B cell (primary cell): ENCODE measurements around the gene LRBA. TPM values are rescaled to one million over a fixed set of nuclear protein-coding genes. Genes with fewer than 3 reads are reported as not detected.

Experiments
- ATAC-seq: fragments of 200-7000 bp; cut with Tn5 transposase; one replicate; pipeline ENCODE4 v1.10.0; 2021; ENCODE audit warnings: low read depth, mild to moderate bottlenecking, moderate number of reproducible peaks, moderate library complexity
- CTCF ChIA-PET: fragments of 350-600 bp; sonication (Branson Sonifier 250); formaldehyde crosslinking; loops from one replicate; lab custom pipeline; 2021; ENCODE audit warnings: antibody characterized with exemption, inconsistent platforms; lab: Charles Lee
- POLR2A ChIA-PET: fragments of 350-600 bp; sonication (Branson Sonifier 250); formaldehyde crosslinking; loops from one replicate; lab custom pipeline; 2021; ENCODE audit warnings: antibody characterized with exemption; lab: Charles Lee
- DNase-seq: peaks from one replicate; pipeline ENCODE4 v3.0.0; 2013
- H2AFZ ChIP-seq: 2 replicates; pipeline ENCODE4 v1.6.1; 2012; ENCODE audit warnings: mild to moderate bottlenecking, low read depth, low read length; ENCODE audit not compliant: insufficient read depth, poor library complexity, severe bottlenecking
- H3K27ac ChIP-seq, 2 donors: 1 replicate in 1 of 2; 2 replicates in 1 of 2; pipeline ENCODE4 v1.5.1; 2012 to 2013; ENCODE audit warnings: low read length in 2 of 2, mild to moderate bottlenecking in 2 of 2, moderate library complexity in 1 of 2
- H3K27me3 ChIP-seq, 4 experiments: fragments of 200-600 bp in 1 of 4; sonication (generic) in 1 of 4; replicated peaks in 1 of 4; 1 replicate in 2 of 4; 2 replicates in 2 of 4; pipeline versions ENCODE4 v1.6.1 to v1.7.0; 2013 to 2016; ENCODE audit warnings: low read length in 3 of 4, mild to moderate bottlenecking in 2 of 4, mixed read lengths in 1 of 4, moderate library complexity in 1 of 4; ENCODE audit not compliant: insufficient read depth in 4 of 4, control insufficient read depth in 3 of 4; ENCODE audit errors: control extremely low read depth in 1 of 4
- H3K36me3 ChIP-seq, 2 experiments: replicated peaks in 1 of 2; 1 replicate in 1 of 2; 2 replicates in 1 of 2; pipeline versions ENCODE4 v1.6.1 to v1.7.1; 2013; ENCODE audit warnings: low read length in 1 of 2; ENCODE audit not compliant: insufficient read depth in 2 of 2, control insufficient read depth in 1 of 2; ENCODE audit errors: control extremely low read depth in 1 of 2, extremely low read depth in 1 of 2
- H3K4me1 ChIP-seq, 2 donors: fragments of 200-600 bp in 1 of 2; sonication (generic) in 1 of 2; 1 replicate in 1 of 2; 2 replicates in 1 of 2; pipeline versions ENCODE4 v1.5.1 to v1.6.1; 2013 to 2017; ENCODE audit warnings: low read length in 2 of 2; ENCODE audit not compliant: control insufficient read depth in 2 of 2, insufficient read depth in 2 of 2
- H3K4me2 ChIP-seq: replicated peaks from 2 replicates; pipeline ENCODE3; 2012; ENCODE audit warnings: mild to moderate bottlenecking, low read depth, low read length; ENCODE audit not compliant: poor library complexity, severe bottlenecking
- H3K4me3 ChIP-seq, 5 experiments: fragments of 200-600 bp in 1 of 5; sonication (generic) in 1 of 5; 1 replicate in 3 of 5; 2 replicates in 2 of 5; pipeline versions ENCODE4 v1.5.1 to v1.7.0; 2011 to 2016; ENCODE audit warnings: low read length in 4 of 5, mild to moderate bottlenecking in 4 of 5, low read depth in 2 of 5, control low read depth in 1 of 5, moderate library complexity in 1 of 5; ENCODE audit not compliant: insufficient read depth in 1 of 5; ENCODE audit errors: control extremely low read depth in 1 of 5, extremely low read depth in 1 of 5
- H3K79me2 ChIP-seq: fragments of 200-600 bp; sonication (generic); one replicate; pipeline ENCODE4 v1.6.0; 2016; ENCODE audit warnings: low read length; ENCODE audit not compliant: control insufficient read depth, insufficient read depth
- H3K9ac ChIP-seq: fragments of 200-600 bp; sonication (generic); 2 replicates; pipeline ENCODE4 v1.6.1; 2017; ENCODE audit warnings: mild to moderate bottlenecking, low read length, moderate library complexity
- H3K9me3 ChIP-seq, 3 donors: one replicate each; pipeline versions ENCODE4 v1.6.1 to v1.7.1; 2013; ENCODE audit warnings: low read length in 2 of 3; ENCODE audit not compliant: control insufficient read depth in 2 of 3, insufficient read depth in 1 of 3; ENCODE audit errors: control extremely low read depth in 1 of 3
- H4K20me1 ChIP-seq: 2 replicates; pipeline ENCODE4 v1.6.0; 2012; ENCODE audit warnings: mild to moderate bottlenecking, low read length; ENCODE audit not compliant: insufficient read depth, control insufficient read depth, poor library complexity, severe bottlenecking
- H3K27ac Mint-ChIP-seq: one replicate; pipeline ENCODE4 v1.8.0; 2021; ENCODE audit warnings: mixed read lengths
- H3K27me3 Mint-ChIP-seq: one replicate; pipeline ENCODE4 v1.8.0; 2021; ENCODE audit warnings: mixed read lengths
- H3K4me1 Mint-ChIP-seq: one replicate; pipeline ENCODE4 v1.8.0; 2021; ENCODE audit warnings: mixed read lengths
- H3K4me3 Mint-ChIP-seq: one replicate; pipeline ENCODE4 v1.8.0; 2021; ENCODE audit warnings: mixed read lengths
- H3K9me3 Mint-ChIP-seq: one replicate; pipeline ENCODE4 v1.8.0; 2022; ENCODE audit warnings: mixed read lengths; ENCODE audit not compliant: insufficient read depth
- EZH2 ChIP-seq: IDR thresholded peaks from 2 replicates; pipeline ENCODE4 v1.6.1; 2012; ENCODE audit warnings: borderline replicate concordance, low read depth, mild to moderate bottlenecking, moderate library complexity, low read length; ENCODE audit not compliant: insufficient read depth, poor library complexity, severe bottlenecking
- intact Hi-C: fragments of 100-400 bp; cut with micrococcal nuclease; formaldehyde crosslinking; loops from one replicate; pipeline ENCODE4 v1.10.0; 2022
- polyA plus RNA-seq: library from polyadenylated mRNA; depleted of rRNA; stranded (reverse); fragments of >200 nt; gene quantifications from 2 replicates; pipeline ENCODE4 v1.2.3, GENCODE V29; 2012
- total RNA-seq, 2 donors: library from RNA; stranded (reverse); fragments of 120-200 nt in 1 of 2; gene quantifications; 1 replicate in 1 of 2; 2 replicates in 1 of 2; pipeline versions ENCODE4 v1.2.3 to v1.2.4, GENCODE V29; 2013 to 2022
- TF ChIP-seq, protein P1 (sequence below): fragments of 200-600 bp; IDR thresholded peaks from one replicate; pipeline ENCODE4 v1.8.0; 2022; ENCODE audit warnings: antibody characterized with exemption, mild to moderate bottlenecking

LRBA gene
- total and polyA plus RNA-seq, 2 donors (not counting 1 experiment from before 2014, with no cell fraction given): 17.5 to 86.7 TPM

- no peaks in the 10 kb centered on the region for H3K27me3 ChIP-seq
- no peaks in the 10 kb centered on the region for H3K9me3 ChIP-seq
- H4K20me1 ChIP-seq: peaks cover 34% of the 10 kb centered on the region
- no peaks in the 10 kb centered on the region for H3K27me3 Mint-ChIP-seq
- H3K4me2 ChIP-seq: no peak overlapping the region
- H3K4me1 ChIP-seq: peaks cover 0 to 4% of the 10 kb centered on the region in 2 donors
- TF ChIP-seq, protein P1, sequence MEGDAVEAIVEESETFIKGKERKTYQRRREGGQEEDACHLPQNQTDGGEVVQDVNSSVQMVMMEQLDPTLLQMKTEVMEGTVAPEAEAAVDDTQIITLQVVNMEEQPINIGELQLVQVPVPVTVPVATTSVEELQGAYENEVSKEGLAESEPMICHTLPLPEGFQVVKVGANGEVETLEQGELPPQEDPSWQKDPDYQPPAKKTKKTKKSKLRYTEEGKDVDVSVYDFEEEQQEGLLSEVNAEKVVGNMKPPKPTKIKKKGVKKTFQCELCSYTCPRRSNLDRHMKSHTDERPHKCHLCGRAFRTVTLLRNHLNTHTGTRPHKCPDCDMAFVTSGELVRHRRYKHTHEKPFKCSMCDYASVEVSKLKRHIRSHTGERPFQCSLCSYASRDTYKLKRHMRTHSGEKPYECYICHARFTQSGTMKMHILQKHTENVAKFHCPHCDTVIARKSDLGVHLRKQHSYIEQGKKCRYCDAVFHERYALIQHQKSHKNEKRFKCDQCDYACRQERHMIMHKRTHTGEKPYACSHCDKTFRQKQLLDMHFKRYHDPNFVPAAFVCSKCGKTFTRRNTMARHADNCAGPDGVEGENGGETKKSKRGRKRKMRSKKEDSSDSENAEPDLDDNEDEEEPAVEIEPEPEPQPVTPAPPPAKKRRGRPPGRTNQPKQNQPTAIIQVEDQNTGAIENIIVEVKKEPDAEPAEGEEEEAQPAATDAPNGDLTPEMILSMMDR: no peak
- no peak for TF ChIP-seq EZH2
- peaks cover 48% of the 10 kb centered on the region for H3K4me1 Mint-ChIP-seq
- no peak overlapping the region for H3K27ac Mint-ChIP-seq
- H3K27ac ChIP-seq: no peak overlapping the region
- DNase-seq (no peak), ATAC-seq (no peak)
- CTCF ChIA-PET: interaction anchor here (0.6 kb wide), 1 partner anchor 48 kb away, joined by 3 read pairs; no protein-coding TSS in a partner anchor
- intact Hi-C loops: no loop called here
- no peak overlapping the region for H3K4me3 ChIP-seq
- no peaks in the 10 kb centered on the region for H3K36me3 ChIP-seq
- no peak overlapping the region for H2AFZ ChIP-seq
- H3K4me3 Mint-ChIP-seq: no peak overlapping the region
- POLR2A ChIA-PET: no interaction called here
- peaks cover 54% of the 10 kb centered on the region for H3K79me2 ChIP-seq
- no peaks in the 10 kb centered on the region for H3K9me3 Mint-ChIP-seq
- H3K9ac ChIP-seq: no peak overlapping the region
Measured at GRCh38 chr4:150943126-150943525, 72.0 kb downstream of the LRBA start.

GRCh38 chr4:150942539-150942938 lies 72.5 kb downstream of the LRBA start:
- Histone ChIP-seq H3K4me2 (no peak overlapping the region), H3K27me3 (no peaks in the 10 kb centered on the region), H3K36me3 (no peaks in the 10 kb centered on the region), H4K20me1 (peaks cover 28% of the 10 kb centered on the region), H3K4me3 (no peak overlapping the region), H3K27ac (no peak overlapping the region), H3K79me2 (peaks cover 48% of the 10 kb centered on the region), H3K9ac (no peak overlapping the region), H3K9me3 (no peaks in the 10 kb centered on the region), H2AFZ (no peak overlapping the region), H3K4me1 (peaks cover 0 to 4% of the 10 kb centered on the region in 2 donors)
- Mint-ChIP-seq H3K27ac (no peak overlapping the region), H3K27me3 (no peaks in the 10 kb centered on the region), H3K9me3 (no peaks in the 10 kb centered on the region), H3K4me3 (no peak overlapping the region), H3K4me1 (peaks cover 48% of the 10 kb centered on the region)
- ATAC-seq (no peak), DNase-seq (no peak)
- POLR2A ChIA-PET: no interaction called here
- TF ChIP-seq, protein P1: no peak
- TF ChIP-seq EZH2: no peak
- CTCF ChIA-PET: no interaction called here
- intact Hi-C loops: no loop called here
